Esophagus muscularis mucosa (tissue), 3 donors: ENCODE data around the gene NUCB1.

Experiments used
- POLR2AphosphoS5 ChIP-seq, 2 donors: sonication (generic); formaldehyde crosslinking; IDR thresholded peaks; one replicate each; pipeline ENCODE4 v1.6.1; 2017; ENCODE audit warnings: antibody characterized with exemption in 2 of 2
- TF ChIP-seq, protein P1 (sequence below), 3 experiments: fragments of 200-600 bp in 2 of 3; fragments of 450-650 bp in 1 of 3; sonication (generic) in 2 of 3; IDR thresholded peaks; one replicate each; pipeline ENCODE4 v1.5.1; 2017 to 2019; ENCODE audit warnings: antibody characterized with exemption in 3 of 3, mild to moderate bottlenecking in 2 of 3, moderate library complexity in 1 of 3

DNA sequence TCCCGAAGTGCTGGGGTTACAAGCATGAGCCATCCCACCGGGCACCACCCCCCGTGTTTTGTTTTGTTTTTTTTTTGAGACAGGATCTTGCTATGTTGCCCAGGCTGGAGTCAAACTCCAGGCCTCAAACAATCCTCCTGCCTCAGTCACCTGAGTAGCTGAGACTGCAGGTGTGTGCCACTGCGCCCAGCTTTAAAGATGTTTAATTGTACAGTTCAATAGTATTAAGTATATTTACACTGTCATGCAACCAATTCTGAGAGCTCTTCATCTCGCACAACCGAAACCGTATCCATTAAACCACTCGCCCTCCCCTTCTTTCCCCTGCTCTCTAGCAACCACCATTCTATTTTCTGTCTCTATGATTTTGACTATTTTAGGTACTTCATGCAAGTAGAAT lies 15.6 kb downstream of the NUCB1 start:
- TF ChIP-seq, protein P1, sequence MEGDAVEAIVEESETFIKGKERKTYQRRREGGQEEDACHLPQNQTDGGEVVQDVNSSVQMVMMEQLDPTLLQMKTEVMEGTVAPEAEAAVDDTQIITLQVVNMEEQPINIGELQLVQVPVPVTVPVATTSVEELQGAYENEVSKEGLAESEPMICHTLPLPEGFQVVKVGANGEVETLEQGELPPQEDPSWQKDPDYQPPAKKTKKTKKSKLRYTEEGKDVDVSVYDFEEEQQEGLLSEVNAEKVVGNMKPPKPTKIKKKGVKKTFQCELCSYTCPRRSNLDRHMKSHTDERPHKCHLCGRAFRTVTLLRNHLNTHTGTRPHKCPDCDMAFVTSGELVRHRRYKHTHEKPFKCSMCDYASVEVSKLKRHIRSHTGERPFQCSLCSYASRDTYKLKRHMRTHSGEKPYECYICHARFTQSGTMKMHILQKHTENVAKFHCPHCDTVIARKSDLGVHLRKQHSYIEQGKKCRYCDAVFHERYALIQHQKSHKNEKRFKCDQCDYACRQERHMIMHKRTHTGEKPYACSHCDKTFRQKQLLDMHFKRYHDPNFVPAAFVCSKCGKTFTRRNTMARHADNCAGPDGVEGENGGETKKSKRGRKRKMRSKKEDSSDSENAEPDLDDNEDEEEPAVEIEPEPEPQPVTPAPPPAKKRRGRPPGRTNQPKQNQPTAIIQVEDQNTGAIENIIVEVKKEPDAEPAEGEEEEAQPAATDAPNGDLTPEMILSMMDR (IDR thresholded peaks at IDR 0.05): no peak
- no peak for TF ChIP-seq POLR2AphosphoS5 (IDR thresholded peaks at IDR 0.05)
